ENCODE measurements around the gene DDIT4. TPM values are rescaled to one million over a fixed set of nuclear protein-coding genes. Genes with fewer than 3 reads are reported as not detected.

Gene DDIT4
- total RNA-seq, 1 experiment from 2014 or later, result 68.9 TPM

- CTCF ChIA-PET, result no interaction called here
- Histone ChIP-seq H3K9me2 (replicated peaks; ENCODE audit: low read length) (no peaks in the 10 kb centered on the region), H3F3A (ENCODE audit: low read length, unreplicated experiment) (peaks cover 4% of the 10 kb centered on the region), H3K9ac (ENCODE audit: low read length) (no peak overlapping the region), H3K4me3 (ENCODE audit: low read length) (no peak overlapping the region), H2AFZ (ENCODE audit: low read length) (no peak overlapping the region), H3K4me1 (ENCODE audit: insufficient read depth, low read length) (peaks cover 43% of the 10 kb centered on the region), H3K79me2 (ENCODE audit: low read length) (no peaks in the 10 kb centered on the region), H3K36me3 (ENCODE audit: low read depth, low read length) (no peaks in the 10 kb centered on the region), H4K20me1 (ENCODE audit: low read length) (no peaks in the 10 kb centered on the region), H3K9me3 (ENCODE audit: low read length) (no peaks in the 10 kb centered on the region), H3K27ac (ENCODE audit: low read length) (peak overlapping the region; percentile 85), H3K27me3 (ENCODE audit: low read length) (no peaks in the 10 kb centered on the region), H3K4me2 (ENCODE audit: low read length) (no peak overlapping the region)
- TF ChIP-seq EZH2 (IDR thresholded peaks at IDR 0.05; ENCODE audit: low read length, unreplicated experiment) (no peak), EZH2phosphoT487 (IDR thresholded peaks at IDR 0.05; ENCODE audit: borderline replicate concordance, low read length) (no peak)
- TF ChIP-seq, protein P1, sequence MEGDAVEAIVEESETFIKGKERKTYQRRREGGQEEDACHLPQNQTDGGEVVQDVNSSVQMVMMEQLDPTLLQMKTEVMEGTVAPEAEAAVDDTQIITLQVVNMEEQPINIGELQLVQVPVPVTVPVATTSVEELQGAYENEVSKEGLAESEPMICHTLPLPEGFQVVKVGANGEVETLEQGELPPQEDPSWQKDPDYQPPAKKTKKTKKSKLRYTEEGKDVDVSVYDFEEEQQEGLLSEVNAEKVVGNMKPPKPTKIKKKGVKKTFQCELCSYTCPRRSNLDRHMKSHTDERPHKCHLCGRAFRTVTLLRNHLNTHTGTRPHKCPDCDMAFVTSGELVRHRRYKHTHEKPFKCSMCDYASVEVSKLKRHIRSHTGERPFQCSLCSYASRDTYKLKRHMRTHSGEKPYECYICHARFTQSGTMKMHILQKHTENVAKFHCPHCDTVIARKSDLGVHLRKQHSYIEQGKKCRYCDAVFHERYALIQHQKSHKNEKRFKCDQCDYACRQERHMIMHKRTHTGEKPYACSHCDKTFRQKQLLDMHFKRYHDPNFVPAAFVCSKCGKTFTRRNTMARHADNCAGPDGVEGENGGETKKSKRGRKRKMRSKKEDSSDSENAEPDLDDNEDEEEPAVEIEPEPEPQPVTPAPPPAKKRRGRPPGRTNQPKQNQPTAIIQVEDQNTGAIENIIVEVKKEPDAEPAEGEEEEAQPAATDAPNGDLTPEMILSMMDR (conservative IDR thresholded peaks at IDR 0.05; ENCODE audit: low read depth, low read length), result no peak
- BruUV-seq (replicated peaks), result no TSS peak
- ATAC-seq, result no peak
- DNase-seq, result no peak
- POLR2A ChIA-PET (ENCODE audit: unreplicated experiment), result no interaction called here
- intact Hi-C loops (cut with micrococcal nuclease), result no loop called here
These were observed 48.7 kb downstream of the DDIT4 start for GRCh38 chr10:72322280-72323058.

DNA sequence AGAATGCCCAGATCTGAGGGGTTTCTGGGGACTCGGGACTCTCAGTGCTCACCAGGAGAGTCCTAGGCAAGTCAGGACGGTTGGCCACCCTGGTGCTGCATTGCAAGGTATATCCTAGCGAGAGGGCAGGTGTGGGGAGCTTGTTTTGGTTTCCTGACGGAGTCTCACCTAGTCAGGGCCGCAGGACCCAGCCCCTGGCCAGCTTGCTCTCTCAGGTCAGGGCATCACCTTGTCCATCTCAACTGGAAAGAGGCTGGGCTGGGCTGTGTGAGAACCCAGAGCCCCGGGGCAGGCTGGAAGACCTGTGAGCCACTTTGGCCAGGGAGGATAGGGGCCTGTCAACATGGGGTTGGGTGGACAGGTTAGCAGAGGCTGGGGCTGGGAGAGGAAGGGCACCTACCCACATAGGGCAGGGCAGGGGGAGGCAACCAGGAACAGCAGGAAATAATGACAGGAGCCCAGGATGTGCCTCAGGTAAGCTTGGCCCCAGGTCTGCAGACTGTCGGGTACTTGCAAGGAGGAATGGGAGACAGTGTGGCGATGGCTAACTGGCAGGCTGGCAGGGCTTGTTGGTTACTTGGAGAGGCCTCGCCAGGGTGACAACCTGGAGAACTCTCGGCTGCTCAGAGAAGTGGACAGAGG lies 49.5 kb downstream of the DDIT4 start:
- DNase-seq, result no peak
- Histone ChIP-seq H3K4me3 (ENCODE audit: low read length) (no peak overlapping the region), H4K20me1 (ENCODE audit: low read length) (no peaks in the 10 kb centered on the region), H3K9me3 (ENCODE audit: low read length) (no peaks in the 10 kb centered on the region), H3K9me2 (replicated peaks; ENCODE audit: low read length) (no peaks in the 10 kb centered on the region), H3K36me3 (ENCODE audit: low read depth, low read length) (no peaks in the 10 kb centered on the region), H3K79me2 (ENCODE audit: low read length) (no peaks in the 10 kb centered on the region), H3F3A (ENCODE audit: low read length, unreplicated experiment) (peaks cover 4% of the 10 kb centered on the region), H3K9ac (ENCODE audit: low read length) (no peak overlapping the region), H3K27me3 (ENCODE audit: low read length) (no peaks in the 10 kb centered on the region), H3K4me2 (ENCODE audit: low read length) (no peak overlapping the region), H2AFZ (ENCODE audit: low read length) (no peak overlapping the region), H3K4me1 (ENCODE audit: insufficient read depth, low read length) (peaks cover 49% of the 10 kb centered on the region), H3K27ac (ENCODE audit: low read length) (no peak overlapping the region; the same call in 1 of the 2 replicates)
- ATAC-seq, result no peak
- ChIA-PET CTCF (no interaction called here), POLR2A (ENCODE audit: unreplicated experiment) (no interaction called here)
- TF ChIP-seq EZH2phosphoT487 (IDR thresholded peaks at IDR 0.05; ENCODE audit: borderline replicate concordance, low read length), result no peak
- no peak for TF ChIP-seq EZH2 (IDR thresholded peaks at IDR 0.05; ENCODE audit: low read length, unreplicated experiment)
- TF ChIP-seq, protein P1 (conservative IDR thresholded peaks at IDR 0.05; ENCODE audit: low read depth, low read length), result no peak
- intact Hi-C loops (cut with micrococcal nuclease), result no loop called here
- no TSS peak for BruUV-seq (replicated peaks)

- H3K9me3 ChIP-seq (ENCODE audit: low read length), result no peaks in the 10 kb centered on the region
- no peak overlapping the region for H3K27ac ChIP-seq (ENCODE audit: low read length)
- H3K79me2 ChIP-seq (ENCODE audit: low read length), result no peaks in the 10 kb centered on the region
- no TSS peak for BruUV-seq (replicated peaks)
- no peaks in the 10 kb centered on the region for H4K20me1 ChIP-seq (ENCODE audit: low read length)
- DNase-seq, result no peak
- peaks cover 4% of the 10 kb centered on the region for H3F3A ChIP-seq (ENCODE audit: low read length, unreplicated experiment)
- TF ChIP-seq EZH2 (IDR thresholded peaks at IDR 0.05; ENCODE audit: low read length, unreplicated experiment) (no peak), EZH2phosphoT487 (IDR thresholded peaks at IDR 0.05; ENCODE audit: borderline replicate concordance, low read length) (no peak)
- TF ChIP-seq, protein P1 (conservative IDR thresholded peaks at IDR 0.05; ENCODE audit: low read depth, low read length), result no peak
- H3K4me2 ChIP-seq (ENCODE audit: low read length), result no peak overlapping the region
- H3K36me3 ChIP-seq (ENCODE audit: low read depth, low read length), result no peaks in the 10 kb centered on the region
- no peak overlapping the region for H3K9ac ChIP-seq (ENCODE audit: low read length)
- ChIA-PET CTCF (no interaction called here), POLR2A (ENCODE audit: unreplicated experiment) (no interaction called here)
- no peak overlapping the region for H3K4me3 ChIP-seq (ENCODE audit: low read length)
- ATAC-seq, result no peak
- no peaks in the 10 kb centered on the region for H3K27me3 ChIP-seq (ENCODE audit: low read length)
- intact Hi-C loops (cut with micrococcal nuclease), result no loop called here
- H3K4me1 ChIP-seq (ENCODE audit: insufficient read depth, low read length), result peaks cover 45% of the 10 kb centered on the region
- H2AFZ ChIP-seq (ENCODE audit: low read length), result no peak overlapping the region
- H3K9me2 ChIP-seq (replicated peaks; ENCODE audit: low read length), result no peaks in the 10 kb centered on the region
These were observed 50.1 kb downstream of the DDIT4 start for GRCh38 chr10:72323771-72324191.

All from PC-3 (cell line).